ENCODE data around the gene HSD17B2.

- TF ChIP-seq CTCF (IDR thresholded peaks at IDR 0.05): no peak
- no peak for TF ChIP-seq POLR2A (IDR thresholded peaks at IDR 0.05)
These were observed 14.4 kb downstream of the HSD17B2 start for GRCh38 chr16:82049484-82049883.
